GM23248 (cell line): ENCODE results near the gene PGC. TPM values are rescaled to one million over a fixed set of nuclear protein-coding genes. Genes with fewer than 3 reads are reported as not detected.

Experiments used
- DNase-seq: peaks from one replicate; pipeline ENCODE4 v3.0.0-alpha.2; 2015
- H2AFZ ChIP-seq: fragments of 200-600 bp; sonication (generic); 2 replicates; pipeline ENCODE4 v1.6.1; 2016; ENCODE audit warnings: antibody characterized with exemption
- H3F3A ChIP-seq: fragments of 200-600 bp; sonication (generic); 2 replicates; pipeline ENCODE4 v1.6.1; 2016; ENCODE audit warnings: mild to moderate bottlenecking, antibody characterized with exemption, mixed run types; ENCODE audit not compliant: insufficient read depth
- H3K27ac ChIP-seq: fragments of 200-600 bp; sonication (generic); 2 replicates; pipeline ENCODE4 v1.5.1; 2016; ENCODE audit warnings: mild to moderate bottlenecking
- H3K27me3 ChIP-seq: fragments of 200-600 bp; sonication (generic); replicated peaks from 2 replicates; pipeline ENCODE4 v1.6.1; 2016; ENCODE audit warnings: mild to moderate bottlenecking; ENCODE audit not compliant: insufficient read depth
- H3K36me3 ChIP-seq: fragments of 200-600 bp; sonication (generic); 2 replicates; pipeline ENCODE4 v1.6.1; 2016; ENCODE audit warnings: low read depth, mild to moderate bottlenecking
- H3K4me1 ChIP-seq: fragments of 200-600 bp; sonication (generic); 2 replicates; pipeline ENCODE4 v1.6.1; 2016; ENCODE audit warnings: mild to moderate bottlenecking; ENCODE audit not compliant: insufficient read depth
- H3K4me2 ChIP-seq: fragments of 200-600 bp; sonication (generic); one replicate; pipeline ENCODE4 v1.6.1; 2016; ENCODE audit warnings: mild to moderate bottlenecking; ENCODE audit not compliant: unreplicated experiment
- H3K4me3 ChIP-seq: fragments of 200-600 bp; sonication (generic); 2 replicates; pipeline ENCODE4 v1.5.1; 2016; ENCODE audit warnings: mild to moderate bottlenecking
- H3K79me2 ChIP-seq: fragments of 200-600 bp; sonication (generic); 2 replicates; pipeline ENCODE4 v1.6.1; 2016; ENCODE audit warnings: mild to moderate bottlenecking; ENCODE audit not compliant: insufficient read depth
- H3K9ac ChIP-seq: fragments of 200-600 bp; sonication (generic); 2 replicates; pipeline ENCODE4 v1.6.1; 2016; ENCODE audit warnings: mild to moderate bottlenecking
- H3K9me2 ChIP-seq: fragments of 200-600 bp; sonication (generic); 2 replicates; pipeline ENCODE4 v1.6.1; 2016; ENCODE audit warnings: mixed run types, mild to moderate bottlenecking, moderate library complexity; ENCODE audit not compliant: insufficient read depth
- H3K9me3 ChIP-seq: fragments of 200-600 bp; sonication (generic); one replicate; pipeline ENCODE4 v1.6.1; 2017; ENCODE audit warnings: low read depth
- H4K20me1 ChIP-seq: fragments of 200-600 bp; sonication (generic); 2 replicates; pipeline ENCODE4 v1.6.0; 2016; ENCODE audit not compliant: insufficient read depth
- EZH2 ChIP-seq: fragments of 200-600 bp; sonication (generic); IDR thresholded peaks from 2 replicates; pipeline ENCODE4 v1.6.1; 2018; ENCODE audit warnings: antibody characterized with exemption, mild to moderate bottlenecking; ENCODE audit not compliant: insufficient read depth, poor library complexity, severe bottlenecking
- EZH2phosphoT487 ChIP-seq: fragments of 200-600 bp; sonication (generic); IDR thresholded peaks from 2 replicates; pipeline ENCODE4 v1.6.1; 2018; ENCODE audit warnings: antibody characterized with exemption, moderate library complexity, mild to moderate bottlenecking, low read depth; ENCODE audit not compliant: insufficient read depth
- WGBS, 2 experiments: methylation state at CpG; one replicate each; pipeline ENCODE4 v1.1.6; 2015 to 2017; ENCODE audit warnings: low lambda C conversion rate in 2 of 2, low coverage in 1 of 2; ENCODE audit errors: missing lambda C conversion rate in 2 of 2; 5-methylcytosine and 5-hydroxymethylcytosine counted together
- in situ Hi-C: fragments of 300-500 bp; cut with MboI; formaldehyde crosslinking; loops from 2 replicates; pipeline ENCODE4 v1.15.0; 2020
- polyA plus RNA-seq: library from polyadenylated mRNA; unstranded; fragments of >200 nt; fragmentation: Nextera tagmentation; extraction: Ambion mirVana; gene quantifications from 2 replicates; pipeline ENCODE4 v1.2.1, GENCODE V29; 2016
- total RNA-seq: library from RNA; depleted of rRNA; stranded (reverse); fragments of >200 nt; shearing (Covaris generic); gene quantifications from 2 replicates; pipeline ENCODE4 v1.2.3, GENCODE V29; 2014

PGC gene
- total and polyA plus RNA-seq, 2 experiments from 2014 or later: not detected

GRCh38 chr6:41693281-41694240 is 53.6 kb downstream of the PGC start:
- no peaks in the 10 kb centered on the region for H3K27me3 ChIP-seq
- H3K9me2 ChIP-seq: no peaks in the 10 kb centered on the region
- H3K4me3 ChIP-seq: no peak overlapping the region
- in situ Hi-C loops: no loop called here
- WGBS, 2 experiments: 66% methylated on average over 10 of the region's 10 CpGs
- no peaks in the 10 kb centered on the region for H3K36me3 ChIP-seq
- no peaks in the 10 kb centered on the region for H3K79me2 ChIP-seq
- no peak for TF ChIP-seq EZH2
- no peak for TF ChIP-seq EZH2phosphoT487
- DNase-seq: no peak
- H3K9me3 ChIP-seq: no peaks in the 10 kb centered on the region
- no peak overlapping the region for H2AFZ ChIP-seq
- peaks cover 21% of the 10 kb centered on the region for H3K4me1 ChIP-seq
- no peak overlapping the region for H3K9ac ChIP-seq
- H3F3A ChIP-seq: peaks cover 9% of the 10 kb centered on the region
- H4K20me1 ChIP-seq: no peaks in the 10 kb centered on the region
- H3K4me2 ChIP-seq: no peak overlapping the region
- H3K27ac ChIP-seq: no peak overlapping the region

- Histone ChIP-seq H3K27me3 (no peaks in the 10 kb centered on the region), H3K4me1 (peaks cover 12% of the 10 kb centered on the region), H3K9me3 (no peaks in the 10 kb centered on the region), H3K4me2 (no peak overlapping the region), H3K36me3 (no peaks in the 10 kb centered on the region), H3F3A (peaks cover 4% of the 10 kb centered on the region), H3K27ac (no peak overlapping the region), H2AFZ (no peak overlapping the region), H3K4me3 (no peak overlapping the region), H3K79me2 (no peaks in the 10 kb centered on the region), H3K9me2 (no peaks in the 10 kb centered on the region), H3K9ac (no peak overlapping the region), H4K20me1 (no peaks in the 10 kb centered on the region)
- no peak for TF ChIP-seq EZH2
- TF ChIP-seq EZH2phosphoT487: no peak
- DNase-seq: no peak
- in situ Hi-C loops: no loop called here
- 74 to 93% methylated on average over 2 of the region's 2 CpGs for WGBS, 2 experiments
Measured at GRCh38 chr6:41692730-41693129, 54.5 kb downstream of the PGC start.

- no peak for TF ChIP-seq EZH2phosphoT487
- no peak for TF ChIP-seq EZH2
- peaks cover 8% of the 10 kb centered on the region for H3K4me1 ChIP-seq
- no peaks in the 10 kb centered on the region for H3F3A ChIP-seq
- no peak for DNase-seq
- no peak overlapping the region for H3K9ac ChIP-seq
- no peaks in the 10 kb centered on the region for H3K79me2 ChIP-seq
- H2AFZ ChIP-seq: no peak overlapping the region
- in situ Hi-C loops: no loop called here
- H3K36me3 ChIP-seq: no peaks in the 10 kb centered on the region
- no peak overlapping the region for H3K4me2 ChIP-seq
- no peaks in the 10 kb centered on the region for H3K9me3 ChIP-seq
- H3K27me3 ChIP-seq: no peaks in the 10 kb centered on the region
- no peak overlapping the region for H3K4me3 ChIP-seq
- no peak overlapping the region for H3K27ac ChIP-seq
- no peaks in the 10 kb centered on the region for H3K9me2 ChIP-seq
- no peaks in the 10 kb centered on the region for H4K20me1 ChIP-seq
Measured at GRCh38 chr6:41692080-41692675, 55.0 kb downstream of the PGC start.

DNA sequence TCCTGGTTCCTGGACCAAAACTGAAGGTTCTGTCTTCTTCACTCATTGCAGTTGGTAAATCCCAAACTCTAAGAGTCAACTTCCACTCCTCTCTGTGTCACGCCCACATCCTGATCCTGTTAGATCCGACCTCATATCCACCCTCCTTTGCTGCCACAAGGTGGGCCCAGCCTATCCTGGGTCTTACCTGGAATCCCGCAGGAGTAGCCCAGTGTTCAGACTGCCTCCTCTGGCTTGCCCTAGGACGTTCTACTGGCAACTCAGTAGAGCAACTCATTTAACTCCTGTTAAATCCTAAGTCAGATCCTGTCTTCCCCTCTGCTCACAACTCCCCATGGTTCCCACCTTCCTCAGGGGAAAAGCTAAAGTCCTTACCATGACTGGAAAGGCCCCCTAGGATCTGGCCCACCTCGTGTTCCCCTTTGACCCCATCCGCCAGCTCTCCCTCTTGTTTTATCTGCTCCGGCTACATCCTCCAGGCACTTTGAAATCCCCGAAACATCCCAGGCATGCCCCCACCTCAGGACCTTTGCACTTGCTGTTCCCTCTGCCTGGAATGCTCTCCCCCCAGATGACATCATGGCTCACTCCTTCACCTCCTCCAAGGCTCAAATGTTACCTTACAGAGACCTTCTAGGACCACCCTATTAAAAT is 55.6 kb downstream of the PGC start:
- Histone ChIP-seq H2AFZ (no peak overlapping the region), H4K20me1 (no peaks in the 10 kb centered on the region), H3K27ac (no peak overlapping the region), H3K9ac (no peak overlapping the region), H3K4me3 (no peak overlapping the region), H3K9me2 (no peaks in the 10 kb centered on the region), H3K79me2 (no peaks in the 10 kb centered on the region), H3K27me3 (no peaks in the 10 kb centered on the region), H3K9me3 (no peaks in the 10 kb centered on the region), H3K36me3 (no peaks in the 10 kb centered on the region), H3F3A (no peaks in the 10 kb centered on the region), H3K4me1 (peaks cover 8% of the 10 kb centered on the region), H3K4me2 (no peak overlapping the region)
- no peak for DNase-seq
- TF ChIP-seq EZH2phosphoT487 (no peak), EZH2 (no peak)
- 71 to 84% methylated on average over 8 of the region's 8 CpGs for WGBS, 2 experiments
- in situ Hi-C loops: no loop called here
